Kasumi-1 (cell line): Measurements from ENCODE around the gene IGF1R.
"Not testable (repeated sequence)": the region's sequence is repeated elsewhere in the genome, so short reads cannot be mapped to it uniquely, and the experiment has no call there.

ENCODE experiments used
- DNase-seq, 2 experiments: peaks; one replicate each; lab custom pipeline; 2025; lab: John Stamatoyannopoulos, UW

IGF1R gene

DNA sequence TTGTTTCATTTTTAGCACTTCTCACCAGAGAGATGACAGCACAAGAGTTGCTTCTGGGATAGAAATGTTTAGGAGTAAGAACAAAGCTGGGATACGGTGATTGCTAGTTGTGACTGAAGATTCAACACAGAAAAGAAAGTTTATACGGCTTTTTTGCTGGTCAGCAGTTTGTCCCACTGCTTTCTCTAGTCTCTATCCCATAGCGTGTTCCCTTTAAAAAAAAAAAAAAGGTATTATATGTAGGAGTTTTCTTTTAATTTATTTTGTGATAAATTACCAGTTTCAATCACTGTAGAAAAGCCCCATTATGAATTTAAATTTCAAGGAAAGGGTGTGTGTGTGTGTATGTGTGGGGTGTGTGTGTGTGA, 311.3 kb downstream of the IGF1R start:
- DNase-seq: no peak

DNA sequence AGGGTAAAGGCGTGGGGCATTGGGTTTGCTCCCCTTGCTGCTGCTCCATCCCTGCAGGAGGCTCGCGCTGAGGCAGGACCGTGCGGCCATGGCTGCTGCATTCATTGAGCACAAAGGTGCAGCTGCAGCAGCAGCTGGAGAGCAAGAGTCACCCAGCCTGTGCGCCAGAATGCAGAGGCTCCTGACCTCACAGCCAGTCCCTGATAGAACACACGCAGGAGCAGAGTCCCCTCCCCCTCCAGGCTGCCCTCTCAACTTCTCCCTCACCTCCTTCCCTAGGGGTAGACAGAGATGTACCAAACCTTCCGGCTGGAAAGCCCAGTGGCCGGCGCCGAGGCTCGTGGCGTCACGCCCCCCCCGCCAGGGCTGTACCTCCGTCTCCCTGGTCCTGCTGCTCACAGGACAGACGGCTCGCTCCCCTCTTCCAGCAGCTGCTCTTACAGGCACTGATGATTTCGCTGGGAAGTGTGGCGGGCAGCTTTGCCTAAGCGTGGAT, 312.3 kb downstream of the IGF1R start:
- DNase-seq: no peak

DNA sequence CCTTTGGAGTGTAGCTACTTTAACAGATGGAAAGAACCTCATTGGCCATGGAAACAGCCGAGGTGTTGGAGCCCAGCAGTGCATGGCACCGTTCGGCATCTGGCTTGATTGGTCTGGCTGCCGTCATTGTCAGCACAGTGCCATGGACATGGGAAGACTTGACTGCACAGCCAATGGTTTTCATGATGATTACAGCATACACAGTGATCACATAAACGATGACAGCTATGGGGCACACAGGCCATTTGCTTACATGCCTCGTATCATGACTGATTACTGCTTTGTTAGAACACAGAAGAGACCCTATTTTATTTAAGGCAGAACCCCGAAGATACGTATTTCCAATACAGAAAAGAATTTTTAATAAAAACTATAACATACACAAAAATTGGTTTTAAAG, 315.1 kb downstream of the IGF1R start:
- DNase-seq: no peak

DNA sequence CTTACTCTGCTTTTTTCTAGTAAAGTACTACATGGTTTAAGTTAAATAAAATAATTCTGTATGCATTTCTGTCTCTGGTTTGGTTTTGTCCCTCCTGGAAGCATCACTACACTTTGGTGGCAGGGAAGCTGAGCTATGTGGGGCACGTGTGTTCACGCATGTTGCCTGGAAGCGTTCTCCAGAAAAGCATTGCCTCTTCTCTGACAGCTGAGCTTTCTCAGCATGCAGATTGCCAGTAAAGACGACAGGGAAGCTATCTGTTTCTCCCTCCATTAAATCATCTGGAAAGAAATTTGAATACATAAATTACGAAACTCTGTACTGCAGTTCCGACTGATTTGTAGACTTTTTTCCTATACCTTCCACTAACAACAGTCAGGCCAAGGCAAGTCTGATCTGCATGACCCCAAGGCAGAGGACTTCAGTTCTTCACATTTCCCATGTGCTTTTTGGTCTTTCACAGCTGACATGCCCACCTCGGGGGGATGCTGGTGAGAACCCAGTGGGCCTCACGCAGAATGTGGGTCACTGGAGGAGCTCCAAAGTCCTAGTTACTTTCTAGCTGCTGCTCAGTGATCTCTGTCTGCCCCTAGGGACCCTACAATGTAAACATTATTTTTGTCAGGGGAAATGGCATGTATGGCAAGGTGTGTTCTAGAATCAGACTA, 316.3 kb downstream of the IGF1R start:
- DNase-seq: no peak

DNA sequence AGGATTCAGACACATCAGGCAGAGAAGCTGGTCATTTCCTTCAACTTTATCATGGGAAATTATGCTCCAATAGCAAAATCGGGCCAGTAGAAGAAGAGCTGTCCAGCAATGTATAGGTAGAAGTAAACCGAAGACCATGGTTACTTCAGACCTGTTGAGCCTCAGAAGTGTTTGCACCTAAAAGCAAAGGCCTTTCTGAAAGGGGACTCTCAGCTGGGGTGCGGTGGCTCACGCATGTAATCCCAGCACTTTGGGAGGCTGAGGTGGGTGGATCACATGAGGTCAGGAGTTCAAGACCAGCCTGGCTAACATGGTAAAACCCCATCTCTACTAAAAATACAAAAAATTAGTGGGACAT, 316.8 kb downstream of the IGF1R start:
- not testable (repeated sequence) for DNase-seq

DNA sequence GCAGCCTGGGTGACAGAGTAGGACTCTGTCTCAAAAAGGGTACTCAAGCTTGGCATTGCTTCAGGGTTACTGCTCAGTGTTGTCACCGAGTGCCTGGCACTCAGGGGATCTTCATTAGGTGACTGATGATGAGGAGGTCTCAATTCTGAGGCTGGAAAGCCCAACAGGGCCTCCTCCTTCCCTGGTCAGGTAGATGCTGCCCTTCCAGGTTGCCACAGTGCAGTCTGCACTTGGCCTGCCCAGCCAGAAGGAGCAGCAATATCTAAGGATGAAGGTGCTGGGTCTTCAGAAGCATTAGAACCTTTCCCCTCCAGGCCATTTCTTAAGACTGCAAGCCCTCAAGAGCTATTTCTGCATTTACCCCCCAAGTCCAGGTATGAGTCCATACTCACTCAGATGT, 317.3 kb downstream of the IGF1R start:
- DNase-seq: no peak

DNA sequence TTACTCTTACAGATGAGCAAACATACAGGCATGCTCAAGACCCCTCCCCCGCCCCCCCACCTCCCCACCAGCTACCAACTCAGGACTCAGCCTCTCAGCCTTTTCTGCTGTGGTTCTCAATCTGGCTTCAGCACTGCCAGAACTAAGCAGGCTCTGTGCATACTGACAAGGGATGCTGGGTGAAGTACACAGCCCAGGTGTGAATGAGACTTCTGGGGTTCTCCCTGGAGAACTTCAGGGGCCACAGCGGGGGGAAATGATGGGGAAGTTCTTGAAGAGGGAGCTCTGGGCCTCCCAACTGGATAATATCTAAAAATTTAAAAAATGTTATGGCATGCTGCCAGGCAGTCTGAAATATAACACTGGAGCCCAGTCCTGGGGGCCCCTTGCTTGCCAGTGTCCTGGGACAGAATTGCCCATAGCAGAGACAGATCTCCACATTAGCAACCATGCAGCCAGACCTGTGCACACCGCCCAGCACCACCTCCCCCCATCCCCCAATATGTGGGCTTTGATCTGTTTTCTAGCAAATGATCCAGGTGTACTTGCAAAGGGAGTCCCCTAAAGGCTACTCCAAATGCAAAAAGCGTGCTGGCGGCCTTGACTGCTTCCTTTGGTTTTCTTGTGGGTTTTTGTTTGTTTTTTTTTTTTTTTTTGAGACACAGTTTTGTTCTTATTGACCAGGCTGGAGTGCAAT, 317.9 kb downstream of the IGF1R start:
- DNase-seq: no peak

DNA sequence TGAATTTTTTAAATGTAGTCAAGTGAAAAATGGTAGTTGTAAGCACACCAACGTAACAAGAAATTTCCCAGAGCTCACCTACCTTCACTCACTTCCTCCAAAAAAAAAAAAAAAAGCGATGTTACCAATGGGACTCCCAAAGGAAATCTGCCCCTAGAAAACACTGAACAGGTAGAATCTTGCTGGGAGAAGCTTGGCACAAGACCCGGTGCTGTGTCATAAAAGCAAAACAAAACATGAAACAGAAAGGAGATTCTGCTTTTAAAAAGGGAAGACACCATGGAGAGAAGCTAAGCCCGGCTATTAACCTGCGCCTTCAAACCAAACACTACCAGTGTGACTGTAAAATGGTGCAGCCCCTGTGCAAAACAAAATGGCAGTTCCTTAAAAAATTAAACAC, 318.8 kb downstream of the IGF1R start:
- no peak for DNase-seq

DNA sequence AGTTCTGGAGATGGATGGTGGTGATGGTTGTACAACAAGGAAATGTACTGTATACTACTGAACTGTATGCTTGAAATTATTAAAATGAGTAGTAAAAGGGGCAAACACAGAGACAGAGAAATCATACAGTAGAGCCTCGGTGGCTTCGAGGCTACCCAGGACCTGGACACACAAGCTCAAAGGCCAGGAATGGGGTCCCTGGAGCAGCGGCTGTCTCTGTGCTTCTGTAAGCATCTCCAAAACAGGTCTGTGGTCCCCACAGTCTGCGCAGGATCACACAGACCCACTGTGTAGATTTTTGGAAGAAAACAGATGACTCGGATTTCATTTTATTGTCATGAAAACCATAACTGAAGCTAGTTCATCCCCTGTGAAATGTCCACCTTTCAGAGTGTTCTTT, 319.6 kb downstream of the IGF1R start:
- no peak for DNase-seq

DNA sequence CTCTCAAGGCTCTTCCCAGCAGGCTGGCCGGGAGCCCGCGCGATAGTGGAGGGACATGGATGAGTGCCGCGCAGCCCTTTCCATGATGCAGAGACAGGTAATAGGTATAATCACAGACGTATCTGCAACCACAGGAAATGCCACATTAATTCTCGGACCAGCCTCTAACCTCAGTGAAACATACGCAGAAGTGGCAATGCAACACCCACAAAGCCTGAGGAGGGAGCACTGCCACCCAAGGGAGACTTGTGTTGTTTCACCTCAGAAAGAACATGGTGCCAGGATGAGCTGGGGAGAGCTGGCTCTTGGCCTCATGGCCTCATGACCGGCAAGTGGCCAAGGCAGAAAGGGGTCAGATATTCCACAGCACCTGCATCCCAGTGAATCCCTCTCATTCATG, 320.2 kb downstream of the IGF1R start:
- no peak for DNase-seq

DNA sequence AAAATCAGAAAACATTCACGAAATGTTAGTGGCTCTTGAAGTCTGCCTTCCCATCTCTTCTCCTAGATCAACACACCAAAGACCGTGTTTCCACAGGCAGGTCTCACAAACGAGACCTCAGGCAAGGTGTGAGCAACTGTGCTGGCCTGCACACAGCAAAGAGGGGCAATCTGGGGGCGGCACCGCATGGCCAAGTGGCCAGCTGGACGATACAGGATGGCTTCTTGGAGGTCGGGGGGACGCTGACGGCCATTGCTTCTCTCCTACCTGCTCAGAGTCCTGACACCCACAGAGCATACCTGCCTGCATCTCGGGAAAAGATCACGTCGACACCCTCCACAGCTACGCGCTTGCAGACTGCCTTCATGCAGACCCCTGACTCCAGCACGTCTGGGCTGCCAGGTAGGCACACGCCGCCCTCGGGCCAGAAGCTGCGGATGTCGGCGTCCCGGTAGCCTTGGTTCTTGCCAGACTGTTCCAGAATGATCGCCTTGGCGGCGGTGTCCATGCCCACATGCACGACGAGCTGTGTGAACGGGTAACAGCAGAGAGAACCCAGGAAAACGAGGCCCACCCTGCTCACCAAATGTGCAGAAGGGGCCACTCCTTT, 320.9 kb downstream of the IGF1R start:
- no peak for DNase-seq

DNA sequence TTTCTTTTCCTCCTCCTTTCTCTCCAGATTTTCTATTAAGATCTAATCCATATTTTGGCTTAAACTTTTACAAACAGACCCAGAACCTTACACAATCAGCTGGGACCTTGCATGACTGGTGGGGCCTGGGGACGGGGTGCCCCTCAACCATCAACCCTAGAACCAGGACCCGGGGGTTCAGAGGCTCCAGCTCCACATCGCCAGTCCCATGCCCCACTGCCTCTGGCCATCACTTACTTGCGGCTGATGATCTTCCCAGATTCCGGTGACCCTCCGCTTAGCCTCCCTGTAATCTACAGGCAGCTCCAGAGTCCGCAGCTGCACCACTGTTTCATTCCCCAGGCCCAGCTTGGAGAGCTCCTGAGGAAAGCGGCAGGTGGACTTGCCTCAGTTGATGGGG, 322.5 kb downstream of the IGF1R start:
- DNase-seq: no peak

DNA sequence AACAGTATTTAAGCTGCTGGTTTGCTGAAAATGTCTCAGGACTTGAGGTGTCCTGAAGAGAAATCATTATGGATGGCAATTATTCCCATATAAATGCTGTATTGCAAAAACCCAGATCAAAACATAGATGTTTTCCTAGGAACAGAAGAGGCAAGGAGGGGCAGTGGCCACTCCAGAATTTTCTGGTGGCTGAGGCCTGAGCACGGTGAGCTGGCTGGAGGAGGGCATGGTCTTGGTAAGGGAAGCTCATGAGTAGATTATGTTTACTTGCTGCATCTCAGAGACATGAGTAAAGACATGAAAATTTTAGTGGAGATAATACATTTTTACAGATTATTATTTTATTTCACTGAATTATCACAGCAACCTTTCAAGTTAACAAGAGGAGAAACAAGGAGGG, 328.2 kb downstream of the IGF1R start:
- no peak for DNase-seq

DNA sequence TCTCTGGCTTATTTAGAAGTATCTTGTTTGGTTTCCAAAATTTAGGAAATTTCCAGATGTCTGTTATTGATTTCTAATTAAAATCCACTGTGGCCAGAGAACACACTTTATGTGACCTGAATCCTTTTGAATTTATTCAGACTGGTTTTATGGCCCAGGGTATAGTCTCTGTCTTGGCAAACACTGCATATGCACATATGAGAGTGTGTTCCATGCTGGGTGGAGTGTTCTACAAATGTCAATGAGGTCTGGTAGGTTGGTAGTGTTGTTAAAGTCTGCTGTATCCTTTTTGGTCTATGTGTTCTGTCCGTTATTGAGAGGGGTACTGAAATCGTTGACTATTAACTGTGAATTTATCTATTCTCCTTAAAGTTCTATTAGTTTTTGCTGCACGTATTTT, 329.1 kb downstream of the IGF1R start:
- DNase-seq: no peak

DNA sequence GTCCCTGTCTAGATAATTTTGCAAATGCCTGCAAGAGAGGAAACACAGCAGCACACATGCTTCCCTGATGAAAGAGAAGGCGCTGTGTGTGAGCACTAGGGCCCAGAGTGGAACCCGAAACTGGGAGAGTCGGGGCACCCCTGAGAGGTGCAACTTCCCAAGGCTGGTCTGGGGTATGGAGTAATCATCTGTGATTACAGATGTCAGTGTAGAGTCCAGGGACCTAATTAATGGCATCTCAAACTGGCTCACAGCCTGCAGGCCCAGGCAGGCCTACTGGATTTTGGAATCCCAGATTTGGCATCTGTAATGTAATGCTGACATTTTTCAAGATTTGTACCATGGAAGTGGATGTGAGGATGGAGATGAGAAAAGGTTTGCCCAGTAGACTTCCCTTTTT, 329.8 kb downstream of the IGF1R start:
- DNase-seq: no peak

DNA sequence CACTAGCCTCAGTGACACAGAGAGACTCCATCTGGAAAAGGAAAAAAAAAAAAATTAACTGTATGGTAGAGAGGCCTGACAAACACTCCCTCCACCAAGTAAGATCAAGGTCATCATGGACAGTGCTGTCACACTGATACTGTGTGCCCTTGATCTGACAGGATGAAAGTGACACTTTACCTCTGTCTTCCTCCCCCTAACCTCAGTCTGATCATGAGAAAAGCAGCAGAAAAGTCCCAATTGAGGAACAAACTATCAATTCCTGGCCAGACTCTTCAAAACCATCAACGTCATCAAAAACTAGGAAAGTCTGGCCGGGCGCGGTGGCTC, 332.5 kb downstream of the IGF1R start:
- no peak for DNase-seq

DNA sequence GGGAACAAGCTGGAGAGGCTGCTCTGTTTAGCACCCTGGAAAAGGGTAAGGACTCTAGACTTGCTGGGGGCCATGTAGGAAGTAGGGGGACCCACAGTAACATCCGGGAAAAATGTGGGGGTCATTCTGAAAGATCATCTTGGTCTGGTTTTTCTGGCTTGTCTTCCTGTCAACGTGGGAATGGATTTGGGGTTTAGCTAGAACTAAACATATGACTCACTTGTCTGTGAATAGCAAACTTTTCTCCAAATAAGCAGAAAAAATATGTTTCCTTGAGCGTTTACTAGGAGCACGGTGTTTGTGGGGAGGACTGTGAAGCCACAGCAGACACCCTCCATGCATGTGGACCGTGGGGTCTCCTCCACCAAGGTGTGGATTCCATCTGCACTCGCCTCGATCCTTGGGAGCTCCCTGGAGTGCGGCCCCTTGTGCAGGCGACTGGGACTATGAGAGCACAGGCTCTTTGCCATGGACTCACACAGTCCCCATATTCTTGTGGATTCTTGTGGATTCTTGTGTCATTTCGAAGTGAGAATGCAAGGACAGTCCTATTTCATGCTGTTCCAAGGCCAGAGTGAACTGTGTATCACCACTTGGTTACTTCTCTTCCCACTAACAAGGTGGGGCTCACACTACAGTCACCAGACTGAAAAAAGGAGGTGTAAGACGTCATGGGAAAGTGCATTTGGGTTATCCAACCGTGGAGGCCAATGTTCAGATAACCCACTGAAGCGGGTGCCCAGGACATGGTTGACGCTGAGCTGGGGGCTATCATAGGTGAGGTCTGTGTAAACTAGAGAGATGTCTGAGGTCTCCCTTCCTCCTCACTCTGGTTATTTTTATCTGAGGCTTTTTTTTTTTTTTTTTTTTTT, 333.7 kb downstream of the IGF1R start:
- DNase-seq: no peak

DNA sequence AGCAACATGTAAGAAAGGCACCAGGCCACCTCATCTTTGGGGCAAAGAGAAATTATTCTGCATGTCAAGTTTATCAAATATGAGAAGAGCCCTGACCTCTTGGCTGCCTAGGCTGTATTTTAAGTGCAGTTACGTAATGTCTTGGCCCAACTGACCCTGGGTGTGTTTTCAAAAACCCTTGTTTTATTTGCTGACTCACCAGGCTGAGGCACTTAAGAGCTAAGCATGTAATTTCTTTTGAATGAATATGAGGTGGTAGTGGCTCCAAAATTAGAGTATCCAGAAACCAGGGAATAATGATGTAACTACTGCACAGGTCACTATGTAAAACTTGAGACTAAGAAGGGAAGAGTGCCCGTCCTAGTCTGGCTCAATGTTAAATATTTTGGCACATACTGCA, 335.0 kb downstream of the IGF1R start:
- no peak for DNase-seq

DNA sequence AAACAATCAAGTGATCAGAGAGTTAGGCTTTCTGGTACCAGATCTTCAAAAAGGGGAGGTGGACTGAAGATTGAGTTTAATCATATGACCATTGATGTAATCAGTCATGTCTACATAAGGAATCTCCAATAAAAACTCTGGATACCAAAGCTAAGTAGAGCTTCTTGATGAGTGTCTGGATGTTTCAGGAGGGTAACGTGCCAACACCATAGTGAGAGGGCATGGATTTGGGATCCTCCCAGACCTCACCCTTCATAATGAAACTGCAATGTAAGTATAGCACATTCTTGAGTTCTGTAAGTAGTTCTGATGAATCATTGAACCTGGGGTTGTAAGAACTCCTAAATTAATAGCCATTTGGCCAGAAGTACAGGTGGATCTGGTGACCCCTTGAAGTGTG, 337.9 kb downstream of the IGF1R start:
- DNase-seq: no peak

DNA sequence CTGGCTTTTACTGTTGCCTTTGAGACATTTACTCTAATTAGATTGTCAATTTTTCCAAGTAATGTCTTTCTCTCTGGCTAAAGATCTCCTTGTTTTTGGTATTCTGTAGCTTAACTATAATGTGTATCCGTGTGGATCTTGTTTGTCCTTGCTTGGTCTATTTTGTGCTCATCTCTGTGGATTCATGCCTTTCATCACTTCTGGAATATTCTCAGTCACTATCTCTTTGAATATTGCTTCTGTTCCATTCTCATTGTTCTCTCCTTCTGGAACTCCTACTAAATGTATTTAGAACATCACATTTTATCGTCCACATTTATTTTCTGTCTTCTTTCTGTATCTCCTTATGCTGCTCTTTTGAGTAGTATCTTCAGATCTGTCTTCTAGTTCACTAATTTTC, 346.6 kb downstream of the IGF1R start:
- DNase-seq: no peak

DNA sequence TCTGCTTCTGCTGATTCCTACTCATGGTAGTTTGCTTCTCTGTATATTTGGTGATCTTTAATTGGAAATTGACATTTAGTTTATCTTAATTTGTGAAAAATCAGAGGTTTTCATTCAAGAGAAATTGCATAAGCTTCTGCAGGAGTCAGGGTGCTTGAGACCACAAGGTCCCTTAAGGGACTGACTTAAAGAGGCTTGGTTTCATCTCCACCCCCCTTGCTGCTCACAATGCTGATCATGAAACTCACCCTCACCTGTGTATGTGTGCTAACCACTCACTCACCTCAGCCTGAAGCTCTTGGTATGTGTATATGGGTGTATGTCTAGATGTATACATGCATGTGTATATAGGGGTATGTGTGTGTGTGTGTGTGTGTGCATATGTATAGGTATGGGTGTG, 347.8 kb downstream of the IGF1R start:
- no peak for DNase-seq

DNA sequence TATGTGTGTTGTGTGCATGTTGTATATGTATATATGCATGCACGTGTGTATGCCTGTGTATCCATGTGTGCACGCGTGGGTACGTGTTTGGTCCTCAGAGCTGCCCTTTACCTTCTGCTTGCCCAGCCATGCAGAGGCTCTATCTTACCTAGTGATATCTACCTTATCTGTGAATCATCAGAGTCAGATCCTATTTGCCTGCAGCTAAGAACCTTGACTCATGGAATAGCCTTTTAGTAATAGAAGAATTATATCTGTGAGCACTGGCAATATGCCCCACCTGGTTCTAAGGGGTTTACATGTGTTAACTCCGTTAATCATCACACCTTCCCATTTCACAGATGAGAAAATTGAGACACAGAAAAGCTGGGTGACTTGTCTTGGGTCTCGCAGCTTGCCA, 348.3 kb downstream of the IGF1R start:
- DNase-seq: no peak

DNA sequence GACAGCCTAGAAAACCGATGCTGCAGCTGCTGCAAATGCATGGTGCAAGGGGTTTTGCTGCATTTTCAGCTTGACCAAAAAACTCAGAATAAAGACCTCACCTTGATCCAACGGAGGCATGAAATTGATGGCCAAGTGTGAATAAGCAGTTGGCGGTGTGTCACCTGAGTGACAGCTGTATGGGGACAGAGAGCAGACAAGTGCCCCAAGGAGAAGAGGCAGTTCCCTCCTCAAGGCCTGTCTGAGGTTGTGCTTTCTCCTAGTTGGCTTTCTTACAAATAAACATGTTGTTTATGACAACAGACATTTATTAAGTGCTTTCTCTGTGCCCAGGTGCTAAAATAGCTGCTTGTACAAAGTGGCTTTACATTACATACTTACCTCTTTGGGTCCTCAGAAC, 349.0 kb downstream of the IGF1R start:
- no peak for DNase-seq
